Endothelial cell of umbilical vein (primary cell): ENCODE data around the gene P2RX4. TPM values are rescaled to one million over a fixed set of nuclear protein-coding genes. Genes with fewer than 3 reads are reported as not detected.

Experiments used
- BruUV-seq: library from RNA; stranded (reverse); fragments of 400-500 nt; replicated peaks from 2 replicates; lab custom pipeline; 2021; lab: Mats Ljungman, UMichigan
- CTCF ChIA-PET: fragments of 300-600, 350-600 bp; sonication (Branson Sonifier 250); formaldehyde crosslinking; loops from one replicate; lab custom pipeline; 2021; ENCODE audit warnings: antibody characterized with exemption, inconsistent platforms; lab: Charles Lee
- POLR2A ChIA-PET: fragments of 300-600, 350-600 bp; sonication (Branson Sonifier 250); formaldehyde crosslinking; loops from one replicate; lab custom pipeline; 2021; ENCODE audit warnings: antibody characterized with exemption, inconsistent platforms; lab: Charles Lee
- DNase-seq: peaks from one replicate; pipeline ENCODE4 v3.0.0-alpha.2; 2011; ENCODE audit warnings: low read depth, low spot score
- FAIRE-seq: peaks from 2 replicates; lab custom pipeline; 2011; peaks lifted over from hg19 to GRCh38; lab: Jason Lieb, UNC
- H2AFZ ChIP-seq: 2 replicates; pipeline ENCODE4 v1.6.0; 2012; ENCODE audit warnings: low read depth, low read length, control low read depth, inconsistent platforms
- H3K27ac ChIP-seq: 2 replicates; pipeline ENCODE4 v1.5.1; 2011; ENCODE audit warnings: low read depth, mild to moderate bottlenecking, control low read depth, low read length, moderate library complexity; ENCODE audit not compliant: insufficient read depth
- H3K27me3 ChIP-seq, 2 experiments: 2 replicates each; pipeline versions ENCODE4 v1.6.0 to v1.6.1; 2011; ENCODE audit warnings: low read length in 2 of 2, mixed read lengths in 1 of 2; ENCODE audit not compliant: control insufficient read depth in 2 of 2, insufficient read depth in 2 of 2
- H3K36me3 ChIP-seq, 2 experiments: 2 replicates in 1 of 2; 3 replicates in 1 of 2; pipeline ENCODE4 v1.5.1; 2011; ENCODE audit warnings: low read length in 2 of 2, mild to moderate bottlenecking in 1 of 2, moderate library complexity in 1 of 2; ENCODE audit not compliant: control insufficient read depth in 2 of 2, insufficient read depth in 2 of 2; ENCODE audit errors: extremely low read depth in 1 of 2
- H3K4me1 ChIP-seq: 3 replicates; pipeline ENCODE4 v1.5.1; 2011; ENCODE audit warnings: mild to moderate bottlenecking, low read length; ENCODE audit not compliant: control insufficient read depth, insufficient read depth; ENCODE audit errors: extremely low read depth
- H3K4me2 ChIP-seq: 2 replicates; pipeline ENCODE4 v1.6.1; 2011; ENCODE audit warnings: low read length, control low read depth, mixed read lengths; ENCODE audit not compliant: insufficient read depth
- H3K4me3 ChIP-seq, 3 experiments: fragments of 200-600 bp in 1 of 3; sonication (generic), shearing (Covaris generic) in 1 of 3; replicated peaks in 1 of 3; 2 replicates each; pipeline ENCODE4 v1.5.1; 2011 to 2016; ENCODE audit warnings: control low read depth in 3 of 3, low read length in 3 of 3, mild to moderate bottlenecking in 2 of 3, inconsistent platforms in 1 of 3, low read depth in 1 of 3, moderate library complexity in 1 of 3; ENCODE audit not compliant: insufficient read depth in 1 of 3
- H3K79me2 ChIP-seq: 2 replicates; pipeline ENCODE4 v1.6.0; 2012; ENCODE audit warnings: low read length, inconsistent platforms; ENCODE audit not compliant: control insufficient read depth, insufficient read depth
- H3K9ac ChIP-seq: replicated peaks from 2 replicates; pipeline ENCODE3; 2011; ENCODE audit warnings: low read length, control low read depth; ENCODE audit not compliant: insufficient read depth; ENCODE audit errors: extremely low read depth
- H3K9me1 ChIP-seq: replicated peaks from 3 replicates; pipeline ENCODE4 v1.6.0; 2011; ENCODE audit warnings: mild to moderate bottlenecking, low read length; ENCODE audit not compliant: control insufficient read depth, insufficient read depth; ENCODE audit errors: extremely low read depth
- H3K9me3 ChIP-seq: replicated peaks from 2 replicates; pipeline ENCODE4 v1.5.1; 2012; ENCODE audit warnings: low read length, inconsistent platforms; ENCODE audit not compliant: control insufficient read depth, insufficient read depth
- H4K20me1 ChIP-seq: replicated peaks from 2 replicates; pipeline ENCODE3; 2011; ENCODE audit warnings: mild to moderate bottlenecking, low read length; ENCODE audit not compliant: control insufficient read depth, insufficient read depth; ENCODE audit errors: extremely low read depth
- CTCF ChIP-seq, 2 donors: IDR thresholded peaks; 1 replicate in 1 of 2; 2 replicates in 1 of 2; pipeline ENCODE4 v1.5.1; 2011; ENCODE audit warnings: low read length in 2 of 2, mild to moderate bottlenecking in 2 of 2, moderate library complexity in 2 of 2, control low read depth in 1 of 2, inconsistent platforms in 1 of 2, low read depth in 1 of 2; ENCODE audit not compliant: insufficient read depth in 1 of 2; ENCODE audit errors: extremely low read depth in 1 of 2
- EZH2 ChIP-seq: IDR thresholded peaks from 2 replicates; pipeline ENCODE4 v1.6.1; 2012; ENCODE audit warnings: borderline replicate concordance, low read depth, mild to moderate bottlenecking, moderate library complexity, low read length, inconsistent platforms; ENCODE audit not compliant: severe bottlenecking
- FOS ChIP-seq: IDR thresholded peaks from 2 replicates; pipeline ENCODE4 v1.6.1; 2011; ENCODE audit warnings: mild to moderate bottlenecking, low read length, moderate library complexity, borderline replicate concordance; ENCODE audit not compliant: insufficient read depth
- GATA2 ChIP-seq: IDR thresholded peaks from 2 replicates; pipeline ENCODE4 v1.7.0; 2011; ENCODE audit warnings: low read depth, mild to moderate bottlenecking, moderate library complexity, mixed read lengths, low read length; ENCODE audit not compliant: insufficient read length, insufficient read depth
- JUN ChIP-seq: IDR thresholded peaks from 2 replicates; pipeline ENCODE4 v1.6.1; 2011; ENCODE audit warnings: borderline replicate concordance, low read depth; ENCODE audit not compliant: insufficient read length, insufficient read depth
- MYC ChIP-seq: IDR thresholded peaks from one replicate; pipeline ENCODE4 v1.6.1; 2011; ENCODE audit warnings: mild to moderate bottlenecking, low read depth, low read length
- POLR2A ChIP-seq: IDR thresholded peaks from 2 replicates; pipeline ENCODE4 v1.6.1; 2012; ENCODE audit warnings: low read depth, mild to moderate bottlenecking, control low read depth, low read length
- POLR2AphosphoS5 ChIP-seq: IDR thresholded peaks from 2 replicates; pipeline ENCODE4 v1.6.1; 2012; ENCODE audit warnings: low read depth, mild to moderate bottlenecking, control low read depth, low read length, moderate library complexity; ENCODE audit not compliant: insufficient read depth
- dilution Hi-C: fragments of 300-500 bp; cut with MboI; formaldehyde crosslinking; loops from one replicate; pipeline ENCODE4 v1.15.0; 2019; ENCODE audit warnings: low sequenced_read_pairs; ENCODE audit not compliant: extremely low pct_ligation_motif_present
- intact Hi-C: fragments of 100-400 bp; cut with micrococcal nuclease; formaldehyde crosslinking; loops from one replicate; pipeline ENCODE4 v1.10.0; 2022
- polyA plus RNA-seq, 4 experiments: library from polyadenylated mRNA; depleted of rRNA in 3 of 4; stranded (reverse) in 3 of 4; unstranded in 1 of 4; fragments of >200 nt; gene quantifications; 2 replicates each; pipeline versions ENCODE4 v1.2.1 to v1.2.3, GENCODE V29; 2011 to 2012; ENCODE audit warnings: missing spikeins in 1 of 4
- total RNA-seq: library from RNA; stranded (reverse); gene quantifications from 2 replicates; pipeline ENCODE4 v1.2.3, GENCODE V29; 2021
- TF ChIP-seq, protein P1 (sequence below): IDR thresholded peaks from 2 replicates; pipeline ENCODE4 v1.6.1; 2011; ENCODE audit not compliant: insufficient read depth, insufficient read length

Gene P2RX4
- total and polyA plus RNA-seq, 2 donors (not counting 3 experiments of a cell fraction or from before 2014, with no cell fraction given): 92.8 to 116 TPM

DNA sequence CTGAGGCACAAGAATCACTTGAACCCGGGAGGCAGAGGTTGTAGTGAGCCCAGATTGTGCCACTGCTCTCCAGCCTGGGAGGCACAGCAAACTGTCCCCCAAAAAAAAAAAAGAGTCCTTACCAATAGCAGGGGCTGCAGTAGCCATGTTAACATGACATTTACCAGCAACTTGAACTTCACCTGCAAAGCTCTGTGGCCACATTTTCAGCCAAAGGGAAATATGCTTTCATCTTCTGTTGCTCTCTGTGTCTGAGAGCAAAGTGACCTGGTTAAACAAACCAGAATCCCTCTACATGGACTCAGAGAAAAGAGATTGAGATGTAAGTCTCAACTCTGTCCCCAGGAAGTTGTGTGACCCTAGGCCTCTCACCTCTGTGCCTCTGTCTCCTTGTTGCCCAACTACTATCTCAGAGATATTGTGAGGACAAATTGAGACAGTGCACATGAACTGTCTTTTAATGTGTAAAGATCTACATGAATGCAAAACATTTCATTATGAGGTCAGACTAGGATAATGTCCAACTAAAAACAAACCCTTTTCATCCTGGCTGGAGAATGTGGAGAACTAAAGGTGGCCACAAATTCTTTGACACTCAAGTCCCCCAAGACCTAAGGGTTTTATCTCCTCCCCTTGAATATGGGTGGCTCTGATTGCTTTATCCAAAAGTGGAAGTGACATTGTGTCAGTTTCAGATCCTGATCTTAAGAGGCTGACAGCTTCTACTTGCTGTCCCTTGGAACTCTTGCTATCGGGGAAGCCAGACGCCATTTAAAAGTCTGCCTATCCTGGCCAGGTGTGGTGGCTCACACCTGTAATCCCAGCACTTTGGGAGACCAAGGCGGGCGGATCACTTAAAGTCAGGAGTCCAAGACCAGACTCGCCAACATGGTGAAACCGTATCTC lies 24.7 kb upstream of the P2RX4 start:
- FAIRE-seq (no peak), DNase-seq (no peak)
- H3K27me3 ChIP-seq: no peaks in the 10 kb centered on the region
- H3K79me2 ChIP-seq: no peaks in the 10 kb centered on the region
- no peak overlapping the region for H3K4me2 ChIP-seq
- H4K20me1 ChIP-seq: no peaks in the 10 kb centered on the region
- H3K4me1 ChIP-seq: peaks cover 28% of the 10 kb centered on the region
- no peaks in the 10 kb centered on the region for H3K36me3 ChIP-seq
- no peak overlapping the region for H3K27ac ChIP-seq
- no peak overlapping the region for H2AFZ ChIP-seq
- no peak overlapping the region for H3K4me3 ChIP-seq
- intact Hi-C loops (no loop called here), dilution Hi-C loops (no loop called here)
- BruUV-seq: no TSS peak
- CTCF ChIA-PET: interaction anchor here (2.0 kb wide), 1 partner anchor 9 kb away, joined by 6 read pairs; no protein-coding TSS in a partner anchor
- H3K9ac ChIP-seq: no peak overlapping the region
- POLR2A ChIA-PET: no interaction called here
- H3K9me3 ChIP-seq: no peaks in the 10 kb centered on the region
- no peak for TF ChIP-seq GATA2
- TF ChIP-seq CTCF (IDR thresholded peaks at IDR 0.05; ENCODE audit: extremely low read depth in 1 of 2, insufficient read depth in 1 of 2, low read depth in 1 of 2, low read length in 2 of 2): no peak
- TF ChIP-seq EZH2: no peak
- TF ChIP-seq POLR2AphosphoS5: no peak
- TF ChIP-seq POLR2A: no peak
- TF ChIP-seq, protein P1, sequence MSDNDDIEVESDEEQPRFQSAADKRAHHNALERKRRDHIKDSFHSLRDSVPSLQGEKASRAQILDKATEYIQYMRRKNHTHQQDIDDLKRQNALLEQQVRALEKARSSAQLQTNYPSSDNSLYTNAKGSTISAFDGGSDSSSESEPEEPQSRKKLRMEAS: no peak
- no peak for TF ChIP-seq FOS
- no peak for TF ChIP-seq JUN
- no peak for TF ChIP-seq MYC
- no peaks in the 10 kb centered on the region for H3K9me1 ChIP-seq
